GM18867 (cell line): Measurements from ENCODE around the gene ZMYND10.
A peak's percentile ranks its signal among the peaks of the same experiment; 100 is the strongest.
"Not testable (repeated sequence)": the region's sequence is repeated elsewhere in the genome, so short reads cannot be mapped to it uniquely, and the experiment has no call there.

Experiments
- ATAC-seq: cut with Tn5 transposase; IDR thresholded peaks from one replicate; pipeline ENCODE4 v1.9.1; 2021; ENCODE audit warnings: mild to moderate bottlenecking, moderate library complexity; ENCODE audit not compliant: unreplicated experiment

Gene ZMYND10

DNA sequence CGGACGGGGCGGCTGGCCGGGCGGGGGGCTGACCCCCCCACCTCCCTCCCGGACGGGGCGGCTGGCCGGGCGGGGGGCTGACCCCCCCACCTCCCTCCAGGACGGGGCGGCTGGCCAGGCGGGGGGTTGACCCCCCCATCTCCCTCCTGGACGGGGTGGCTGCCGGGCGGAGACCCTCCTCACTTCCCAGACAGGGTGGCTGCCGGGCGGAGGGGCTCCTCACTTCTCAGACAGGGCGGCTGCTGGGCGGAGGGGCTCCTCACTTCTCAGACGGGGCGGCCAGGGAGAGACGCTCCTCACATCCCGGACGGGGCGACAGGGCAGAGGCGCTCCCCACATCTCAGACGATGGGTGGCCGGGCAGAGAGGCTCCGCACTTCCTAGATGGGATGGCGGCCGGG, 33.5 kb downstream of the ZMYND10 start:
- not testable (repeated sequence) for ATAC-seq

DNA sequence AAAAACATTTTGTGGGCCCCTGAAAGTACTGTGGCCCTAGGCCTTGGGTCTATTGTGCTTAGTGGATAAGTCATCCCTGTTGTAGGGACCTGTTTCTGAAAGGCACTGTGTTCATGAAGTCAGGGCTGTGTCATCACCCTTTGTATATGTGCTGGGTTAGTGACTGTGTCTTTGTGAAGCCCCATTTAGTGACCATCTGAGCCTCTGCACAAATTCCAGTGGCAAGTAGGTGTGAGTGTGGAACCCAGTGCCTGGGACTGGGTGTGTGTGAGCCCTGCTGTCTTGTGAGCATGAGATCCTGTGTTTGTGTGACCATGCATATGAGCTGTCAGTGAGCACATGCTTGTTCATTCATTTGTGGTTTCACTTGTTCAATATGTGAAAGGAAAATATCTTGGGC, 40.9 kb downstream of the ZMYND10 start:
- no peak for ATAC-seq

DNA sequence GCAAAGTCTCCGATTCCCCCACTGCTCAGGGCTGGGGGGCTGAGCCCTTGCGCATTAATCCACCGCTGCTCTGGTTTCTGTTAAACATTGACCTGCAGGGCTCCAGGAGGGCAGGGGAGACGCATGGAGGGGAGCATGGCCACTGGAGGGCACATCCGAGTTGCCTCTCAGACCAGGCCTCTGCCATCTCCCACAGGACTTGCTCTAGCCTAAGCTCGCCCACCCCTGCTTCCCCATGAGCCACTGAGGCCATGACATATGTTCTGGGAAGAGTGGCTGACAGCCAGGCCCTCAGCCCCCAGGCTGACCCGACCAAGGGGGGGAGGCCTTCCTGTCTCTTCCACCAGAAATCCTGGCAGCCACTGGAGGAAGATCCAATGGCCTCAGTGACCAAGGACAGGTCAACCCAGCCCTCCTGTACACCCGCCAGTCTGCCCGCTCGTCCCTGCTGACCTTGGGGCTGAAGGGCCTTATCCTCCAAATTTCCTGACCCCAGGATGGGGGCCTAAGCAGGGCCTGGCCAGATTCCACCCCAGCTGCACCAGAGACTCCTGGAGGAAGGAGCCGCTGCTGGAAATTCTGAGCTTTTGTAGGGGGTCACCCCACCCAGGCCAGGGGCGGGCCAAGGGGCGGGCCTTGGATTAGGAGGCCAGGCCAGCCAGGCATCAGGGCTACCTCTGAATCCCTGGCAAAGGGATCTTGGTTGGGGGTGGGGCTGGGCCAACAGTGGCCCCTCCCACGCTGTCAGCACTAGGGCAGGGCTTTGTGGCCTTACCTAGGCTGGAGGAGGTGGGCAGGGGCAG, 42.3 kb downstream of the ZMYND10 start, which contains the start of gene HYAL1:
Gene HYAL1 (minus strand): TSS at position 562 of the 803 bp plus-strand sequence. CDS start 618 bp downstream, outside the sequence.
- no peak for ATAC-seq

DNA sequence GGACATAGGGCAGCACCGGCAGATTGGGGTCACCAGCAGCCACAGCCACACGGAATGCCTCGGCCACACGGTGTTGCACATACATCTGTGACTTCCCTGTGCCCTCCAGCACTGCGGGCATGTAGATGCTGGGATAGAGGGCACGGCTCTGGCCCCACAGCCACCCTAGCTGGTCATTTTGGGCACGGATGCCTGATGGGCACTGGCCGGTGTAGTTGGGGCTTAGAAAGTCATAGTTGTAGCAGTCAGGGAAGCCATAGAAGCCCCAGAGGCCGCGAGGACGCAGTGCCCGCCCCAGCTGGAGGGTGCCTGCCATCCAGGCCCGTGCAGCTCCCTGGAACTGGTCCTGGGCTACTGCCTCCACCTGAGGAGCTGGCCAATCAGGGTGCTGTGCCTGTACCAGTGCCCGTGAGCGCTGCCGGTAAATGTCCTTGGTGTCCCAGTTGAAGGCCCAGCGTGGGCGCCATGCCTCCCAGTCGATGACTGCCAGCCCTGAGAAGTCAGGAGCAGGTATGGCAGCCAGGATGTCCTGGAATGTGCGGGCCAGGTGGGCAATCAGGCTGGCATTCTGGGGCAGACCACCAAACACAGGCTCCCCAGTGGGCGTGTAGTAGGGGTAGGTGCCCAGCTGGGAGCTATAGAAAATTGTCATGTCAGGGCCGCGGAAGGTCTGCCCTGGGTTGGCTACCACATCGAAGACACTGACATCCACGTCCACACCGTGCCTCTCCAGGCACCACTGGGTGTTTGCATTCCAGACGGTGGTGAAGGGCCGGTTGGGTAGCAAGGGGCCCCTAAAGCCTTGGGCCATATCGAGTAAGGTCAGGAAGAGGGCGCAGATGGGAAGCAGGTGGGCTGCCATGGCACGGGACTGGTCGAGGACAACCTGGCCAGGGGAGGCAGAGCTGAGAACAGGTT, 43.2 kb downstream of the ZMYND10 start:
- no peak for ATAC-seq

DNA sequence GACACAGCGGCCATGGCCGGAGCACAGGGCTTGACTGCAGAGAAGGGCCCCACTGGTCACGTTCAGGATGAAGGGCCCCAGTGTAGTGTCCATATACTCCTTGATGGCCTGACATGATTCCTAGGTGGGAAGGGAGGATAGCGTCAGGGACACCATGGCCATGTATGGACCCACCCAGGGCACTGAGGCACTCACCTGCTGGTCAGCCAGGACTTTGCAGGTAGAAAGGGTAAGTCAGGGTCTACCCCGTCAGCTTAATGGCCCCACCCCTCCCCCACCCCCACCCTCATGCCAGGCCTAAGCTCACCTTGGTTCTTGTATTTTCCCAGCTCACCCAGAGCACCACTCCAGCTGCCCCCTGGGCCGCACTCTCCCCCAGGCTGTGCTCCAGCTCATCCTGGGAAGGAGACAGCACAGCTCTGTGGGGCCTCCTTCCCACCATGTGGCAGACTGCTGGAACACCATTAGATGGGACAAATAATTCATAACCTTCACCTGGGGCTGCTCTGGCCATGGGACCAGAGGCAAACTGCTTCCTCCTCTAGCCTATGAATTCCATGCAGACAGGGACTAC, 44.8 kb downstream of the ZMYND10 start:
- ATAC-seq, result no peak

DNA sequence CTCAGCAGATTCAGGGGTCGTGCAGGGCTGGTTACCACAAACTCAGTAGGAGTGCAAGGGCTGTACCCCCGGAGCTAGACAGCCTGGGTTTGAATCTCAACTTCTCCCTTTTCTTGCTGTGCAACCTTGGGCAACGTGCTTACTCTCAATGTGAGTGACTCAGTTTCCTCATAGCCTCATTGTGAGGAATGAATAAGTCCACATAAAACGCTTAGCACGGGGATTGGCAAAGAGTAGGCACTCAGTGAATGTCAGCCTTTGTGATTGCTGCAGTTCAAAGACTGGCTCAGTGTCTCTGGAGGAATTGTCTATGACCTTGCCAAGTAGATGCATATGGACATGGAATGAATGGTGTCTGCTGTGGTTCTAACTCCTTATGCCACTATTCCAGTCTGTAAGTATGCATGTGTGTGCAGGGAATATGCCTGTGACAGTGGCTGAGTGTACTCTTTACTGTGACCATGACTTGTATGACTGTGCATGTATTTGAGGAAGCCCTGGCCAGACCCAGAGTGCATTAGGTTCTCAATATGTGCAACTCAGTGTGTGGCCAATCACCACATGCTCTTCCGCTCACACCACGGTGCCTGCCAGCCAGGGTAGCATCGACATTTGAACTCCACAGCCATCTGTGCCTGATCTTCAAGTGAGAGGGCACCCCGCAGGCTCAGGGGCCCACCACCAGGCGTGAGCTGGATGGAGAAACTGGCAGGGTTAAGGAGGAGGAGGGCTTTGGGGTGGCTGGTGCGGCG, 45.4 kb downstream of the ZMYND10 start:
- no peak for ATAC-seq

DNA sequence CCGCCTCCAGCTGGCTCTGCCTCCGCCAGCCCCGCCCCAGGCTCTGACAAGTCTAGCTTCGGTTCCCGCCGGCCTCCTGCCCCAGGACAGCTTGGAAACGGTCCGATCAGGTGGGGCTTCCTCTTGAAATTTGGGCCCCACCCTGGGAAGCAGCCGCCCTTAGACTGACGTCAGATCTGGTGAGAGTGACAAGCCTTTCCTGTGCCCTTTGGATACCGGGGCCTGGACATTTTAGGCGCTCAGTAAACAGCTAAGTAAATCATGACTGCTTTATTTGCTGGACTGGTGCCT, 45.9 kb downstream of the ZMYND10 start:
- ATAC-seq, result no peak

DNA sequence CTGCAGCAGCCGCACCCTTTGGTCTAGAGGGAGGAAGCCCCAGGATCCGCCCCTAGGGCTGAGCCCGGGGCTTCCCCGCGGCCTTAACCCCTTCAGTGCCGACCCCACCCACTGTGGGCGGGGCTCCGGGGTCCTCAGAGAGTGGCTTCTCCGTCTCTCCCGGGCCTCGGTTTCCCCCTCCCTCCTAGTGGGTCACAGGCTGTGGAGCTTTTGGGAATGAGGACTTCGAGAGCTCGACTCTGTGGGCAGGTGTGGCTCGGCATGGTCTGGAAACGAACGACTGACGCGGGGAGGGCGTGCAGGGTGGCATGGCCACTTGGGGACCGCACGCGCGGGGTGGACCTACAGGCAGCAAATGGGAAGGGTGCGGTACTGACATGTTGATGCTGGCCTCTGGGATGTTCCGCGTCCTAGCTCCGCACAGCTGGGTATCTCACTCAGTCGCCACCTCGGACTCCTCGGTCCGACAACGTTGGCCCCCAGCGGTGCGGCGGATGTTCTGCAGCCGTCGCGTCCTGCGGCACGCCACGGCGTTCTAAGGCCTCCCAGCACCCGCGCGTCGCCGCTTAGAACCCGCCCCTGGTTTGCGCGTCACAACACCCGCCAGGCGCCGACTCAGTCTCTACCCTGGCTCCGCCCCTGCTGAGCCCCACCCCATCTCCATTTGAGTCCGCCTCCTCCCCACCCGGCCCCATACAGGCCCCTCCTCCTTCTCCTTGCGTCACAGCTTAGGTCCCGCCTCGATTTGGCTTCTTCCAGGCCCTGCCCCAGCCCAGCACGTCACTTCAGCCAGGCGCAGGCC, 46.5 kb downstream of the ZMYND10 start, which contains the start of the genes HYAL3 and NAA80:
Gene HYAL3 (minus strand): TSS at position 570 of the 802 bp plus-strand sequence. CDS start 3,803 bp downstream, outside the sequence.
Gene NAA80 (minus strand): TSS at position 570 of the 802 bp plus-strand sequence. CDS start 1,942 bp downstream, outside the sequence.
- peak; percentile 84 for ATAC-seq

DNA sequence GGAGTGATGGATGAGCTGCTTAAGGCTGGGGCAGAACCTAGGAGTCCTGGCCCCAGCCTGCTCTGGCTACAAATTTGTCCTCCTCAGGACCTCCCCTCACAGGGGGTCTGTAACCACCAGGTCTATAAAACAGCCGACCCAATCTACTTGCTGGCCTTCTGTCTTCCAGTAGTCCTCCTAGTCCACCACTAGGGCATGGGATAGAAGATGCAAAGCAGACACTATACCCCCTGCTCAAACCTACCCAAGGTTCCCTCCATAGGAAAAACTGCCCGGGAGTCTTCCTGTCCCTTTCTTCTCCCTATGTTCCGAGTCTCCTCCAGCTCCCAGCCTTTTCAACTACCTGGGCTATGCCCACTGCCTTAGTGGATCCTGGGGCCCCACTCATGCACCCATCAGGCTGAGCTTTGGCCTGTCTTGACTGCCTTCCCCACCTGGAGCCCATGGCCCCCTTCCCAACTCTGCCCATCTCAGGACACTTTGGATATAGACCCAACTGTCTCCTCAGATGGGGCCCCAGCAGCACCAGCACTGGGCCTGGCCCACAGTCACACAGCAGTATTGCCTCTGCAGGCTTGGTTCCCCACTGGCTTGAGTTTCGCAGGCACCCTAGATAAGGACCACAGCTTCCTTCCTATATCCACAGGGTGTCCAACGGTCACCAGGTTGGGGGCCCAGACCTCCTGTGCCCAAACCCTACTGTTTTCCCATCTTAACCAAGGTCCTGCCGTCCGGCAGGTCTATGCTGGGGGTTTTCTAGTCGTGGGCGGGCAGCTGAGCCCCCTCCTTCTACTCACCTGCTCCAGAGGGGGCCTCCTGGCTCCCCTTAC, 47.4 kb downstream of the ZMYND10 start:
- no peak for ATAC-seq

DNA sequence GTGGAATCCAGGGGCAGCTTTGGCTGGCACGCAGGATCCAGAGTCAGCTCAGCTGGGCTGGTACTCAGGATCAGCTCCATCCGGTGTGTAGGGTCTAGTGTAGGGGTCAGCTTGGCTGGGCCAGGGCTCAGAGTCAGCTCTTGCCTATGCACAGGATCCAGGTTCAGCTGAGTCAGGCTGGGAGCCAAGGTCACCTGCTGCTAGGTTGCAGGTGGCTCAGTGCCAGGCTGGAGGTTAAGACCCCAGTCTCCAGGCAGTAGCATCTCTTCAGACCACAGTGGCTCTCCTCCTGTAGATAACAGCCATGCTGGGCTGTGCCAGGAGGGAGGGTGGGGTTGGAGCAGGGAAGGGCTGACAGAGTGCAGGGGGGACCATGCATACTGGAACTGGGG, 48.2 kb downstream of the ZMYND10 start:
- no peak for ATAC-seq

DNA sequence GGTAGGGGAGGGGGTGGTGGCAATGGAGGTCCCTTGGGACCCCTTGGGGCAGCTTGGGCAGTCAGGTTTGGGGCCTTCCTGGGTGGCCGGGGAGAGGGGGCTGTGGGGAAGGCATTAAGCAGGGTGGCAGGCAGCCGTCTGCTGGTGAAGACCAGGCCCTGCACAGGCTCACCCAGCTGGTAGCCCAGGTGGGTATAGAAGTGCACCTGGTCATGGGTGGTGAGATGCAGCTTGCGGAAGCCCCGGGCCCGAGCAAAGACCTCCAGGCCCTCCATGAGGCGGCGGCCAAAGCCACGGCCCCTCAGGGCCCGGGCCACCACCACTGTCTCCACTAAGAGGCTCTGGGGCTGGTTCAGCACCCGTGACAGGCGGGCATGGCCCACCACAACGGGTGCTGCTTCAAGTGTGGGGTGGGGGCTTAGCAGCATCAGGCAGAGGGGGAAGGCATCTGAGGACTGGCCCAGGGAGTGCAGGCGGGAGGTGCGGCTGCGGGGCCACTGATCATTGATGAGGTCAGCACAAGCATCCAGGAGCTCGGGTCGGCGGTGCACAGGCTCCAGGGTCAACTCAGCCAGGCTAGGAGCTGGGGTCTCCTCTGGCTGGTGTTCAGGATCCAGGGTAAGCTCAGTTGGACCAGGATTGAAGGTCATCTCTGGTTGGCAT, 48.7 kb downstream of the ZMYND10 start:
- ATAC-seq, result no peak

DNA sequence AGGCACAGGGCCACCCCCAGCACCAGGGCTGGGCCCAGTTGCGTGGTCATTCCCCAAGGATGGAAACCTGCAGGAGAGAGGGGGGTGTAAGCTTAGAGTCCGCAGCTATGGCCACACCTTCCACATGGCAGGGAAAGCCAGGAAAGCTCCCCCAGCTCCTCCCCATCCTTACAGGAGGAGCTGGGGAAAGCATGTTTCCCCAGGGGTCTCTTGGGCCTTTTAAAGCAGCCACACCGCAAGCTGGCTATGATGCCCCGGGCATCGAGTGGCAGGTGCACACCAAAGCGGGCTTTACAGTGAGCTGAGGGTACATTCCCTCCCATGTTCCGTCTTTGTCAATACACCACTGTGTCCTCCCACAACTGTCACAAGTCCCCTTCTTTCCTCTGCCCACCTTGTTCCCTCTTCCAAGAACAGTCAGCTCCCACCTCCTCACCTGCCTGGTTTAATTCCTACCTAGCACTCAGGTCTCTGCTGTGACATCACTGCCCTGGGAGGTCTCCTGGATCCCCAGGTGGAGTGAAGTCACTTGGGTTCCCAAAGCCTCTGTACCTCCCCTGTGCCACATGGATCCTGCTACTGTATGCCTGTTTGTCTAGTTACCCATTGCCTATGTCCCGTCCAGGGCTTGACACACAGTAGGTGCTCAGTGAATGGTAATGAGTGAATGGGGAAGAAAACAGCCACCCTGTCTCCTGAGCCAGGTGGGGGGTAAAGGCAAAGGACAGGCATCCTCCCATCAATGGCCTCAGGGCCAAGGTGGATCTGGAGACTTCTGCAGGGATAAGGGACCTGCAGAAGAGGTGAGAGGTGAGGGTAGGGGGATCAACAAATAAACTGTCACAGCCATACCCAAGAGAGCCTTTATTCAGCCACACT, 49.7 kb downstream of the ZMYND10 start:
- no peak for ATAC-seq

DNA sequence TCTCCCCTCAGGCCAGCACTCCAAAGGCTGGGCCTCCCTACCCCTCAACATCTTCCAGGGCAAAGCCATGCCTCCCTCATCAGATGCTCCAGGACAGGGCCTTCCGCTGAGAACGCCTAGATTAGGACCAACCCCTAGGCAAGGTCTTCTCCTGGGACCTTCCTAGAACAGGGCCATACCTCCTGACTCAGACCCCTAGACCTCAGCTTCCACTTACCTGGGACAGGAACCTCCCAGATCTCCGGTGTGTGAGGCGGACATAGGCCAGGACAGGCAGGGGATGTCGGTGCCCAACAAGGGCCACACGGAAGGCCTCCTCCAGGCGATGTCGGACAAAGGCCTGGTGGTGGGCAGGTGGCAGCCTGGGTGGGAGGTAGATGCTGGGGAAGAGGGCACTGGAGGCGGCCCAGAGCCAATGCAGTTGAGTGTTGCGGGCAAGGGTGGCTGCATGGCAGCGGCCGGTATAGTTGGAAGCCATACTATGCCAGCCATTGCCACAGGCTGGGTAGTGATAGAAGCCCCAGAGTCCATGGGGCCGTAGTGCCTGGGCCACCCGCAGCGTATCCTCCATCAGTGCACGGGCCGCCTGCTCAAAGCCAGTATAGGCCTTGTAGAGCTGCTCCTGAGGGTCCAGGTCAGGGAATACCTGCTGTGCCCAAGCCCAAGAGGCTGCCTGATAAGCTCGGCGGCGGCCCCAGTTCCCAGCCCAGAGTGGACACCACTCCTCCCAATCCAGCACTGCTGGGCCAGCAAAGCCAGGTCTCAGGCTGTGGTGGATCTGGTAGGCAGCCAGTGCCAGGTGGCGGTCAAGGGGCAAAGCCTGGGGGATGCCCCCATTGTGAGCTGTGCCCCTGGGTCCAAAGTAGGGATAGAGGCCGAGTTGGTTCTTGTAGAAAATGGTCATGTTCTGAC, 50.8 kb downstream of the ZMYND10 start:
- no peak for ATAC-seq

DNA sequence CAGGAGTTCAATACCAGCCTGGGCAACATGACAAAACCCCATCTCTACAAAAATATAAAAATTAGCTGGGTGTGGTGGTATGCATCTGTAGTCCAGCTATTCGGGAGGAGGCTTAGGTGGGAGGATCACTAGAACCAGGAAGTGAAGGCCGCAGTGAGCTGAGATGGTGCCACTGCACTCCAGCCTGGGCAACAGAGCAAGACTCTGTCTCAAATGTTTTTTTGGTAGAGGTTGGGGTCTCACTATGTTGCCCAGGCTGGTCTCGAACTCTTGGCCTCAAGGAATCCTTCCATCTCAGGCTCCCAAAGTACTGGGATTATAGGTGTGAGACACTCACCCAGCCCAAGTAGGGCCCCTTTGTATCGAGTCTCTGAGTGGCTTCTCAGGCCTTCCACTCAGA, 51.4 kb downstream of the ZMYND10 start:
- ATAC-seq, result no peak

DNA sequence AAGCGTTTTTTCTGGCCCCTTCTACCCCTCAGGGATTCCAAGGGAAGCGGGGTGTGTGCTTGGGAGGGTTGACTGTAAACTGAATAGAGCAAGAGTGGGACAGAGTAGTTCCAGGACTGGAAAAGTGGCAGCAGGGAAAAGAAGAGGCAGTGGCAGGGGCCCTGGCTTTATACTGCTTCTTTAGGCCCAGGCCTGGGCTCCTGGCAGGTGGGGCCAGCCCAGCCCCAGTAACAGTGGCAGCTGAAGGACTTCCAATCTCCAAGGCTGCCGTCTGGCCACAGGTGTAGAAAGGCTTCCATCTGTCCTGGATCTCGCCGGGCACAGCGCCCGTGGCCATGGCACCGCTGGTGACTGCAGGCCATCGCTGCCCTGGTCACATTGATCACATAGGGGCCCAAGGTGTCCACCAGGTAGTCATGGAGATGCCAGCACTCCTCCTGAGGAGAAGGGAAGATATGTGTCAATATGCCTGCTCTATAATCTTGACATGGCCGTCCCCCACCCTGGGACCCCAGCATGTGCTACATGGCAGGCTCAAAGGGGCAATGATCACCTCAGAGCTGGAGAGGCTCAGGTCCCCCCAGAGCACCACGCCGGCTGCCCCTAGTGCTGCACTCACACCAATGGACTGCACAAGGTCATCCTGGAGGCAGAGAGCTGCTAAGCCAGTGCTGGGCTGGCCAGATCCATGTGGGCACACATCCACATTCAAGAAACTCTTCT, 52.3 kb downstream of the ZMYND10 start:
- ATAC-seq, result no peak
